Right ventricle myocardium superior (tissue), 1 donor: Measurements from ENCODE around the gene ADAM12. TPM values are rescaled to one million over a fixed set of nuclear protein-coding genes. Genes with fewer than 3 reads are reported as not detected.

ENCODE experiments used
- ATAC-seq: fragments of 200-7000 bp; cut with Tn5 transposase; one replicate; pipeline ENCODE4 v1.9.1; 2020; ENCODE audit warnings: mild to moderate bottlenecking; ENCODE audit not compliant: poor library complexity
- DNase-seq: peaks from one replicate; pipeline ENCODE4 v3.0.0-alpha.2; 2020
- intact Hi-C: fragments of 100-400 bp; cut with DNase I; formaldehyde crosslinking; loops from one replicate; pipeline ENCODE4 v1.11.2; 2022
- total RNA-seq: library from RNA; stranded (reverse); fragmentation: NEBNext Ultra II Directional; extraction: Animal tissue kit (Norgen Biotek cat#: 25700); gene quantifications from one replicate; pipeline ENCODE4 v1.2.1, GENCODE V29; 2021
- donor health status: DM: no; HTN: yes; CAD: no; lungs with severe emphysema.

ADAM12 gene
- total RNA-seq, 1 donor from 2014 or later, result 0.38 TPM

DNA sequence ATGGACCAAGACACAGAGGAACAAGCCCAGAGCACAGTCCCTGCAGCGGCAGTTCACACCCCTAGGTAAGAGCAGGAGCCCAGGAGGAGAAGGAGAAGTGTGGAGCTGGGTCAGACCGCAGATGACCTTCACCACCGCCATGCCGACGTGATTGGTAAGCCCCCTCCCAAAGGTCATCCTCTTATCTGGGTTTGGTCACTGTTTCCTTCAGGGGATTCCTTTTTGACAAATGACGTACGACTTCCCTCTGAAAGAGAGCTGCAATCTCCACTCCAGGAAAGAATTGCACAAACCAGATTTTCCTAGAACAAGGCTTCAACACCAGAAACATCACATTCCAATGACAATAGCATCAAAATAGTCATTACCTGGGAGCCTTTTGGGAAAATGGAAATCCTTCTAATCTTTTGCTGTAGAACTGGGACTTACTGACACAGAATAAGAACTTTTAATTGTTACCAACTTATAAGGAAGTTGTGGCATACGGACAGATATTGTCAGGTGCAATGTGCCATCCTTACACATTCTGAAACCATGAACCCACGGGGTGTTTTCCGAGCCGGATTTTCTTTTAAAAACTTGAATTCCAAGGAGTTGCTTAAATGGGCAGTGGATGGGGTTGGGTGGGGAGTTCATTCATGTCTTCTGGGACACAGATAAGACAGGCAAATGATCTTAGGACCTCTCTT is 20.8 kb upstream of the ADAM12 start:
- DNase-seq (no peak), ATAC-seq (no peak)
- intact Hi-C loops, result no loop called here

GRCh38 chr10:126407831-126408230 is 19.6 kb upstream of the ADAM12 start:
- ATAC-seq (no peak), DNase-seq (no peak)
- intact Hi-C loops, result no loop called here

DNA sequence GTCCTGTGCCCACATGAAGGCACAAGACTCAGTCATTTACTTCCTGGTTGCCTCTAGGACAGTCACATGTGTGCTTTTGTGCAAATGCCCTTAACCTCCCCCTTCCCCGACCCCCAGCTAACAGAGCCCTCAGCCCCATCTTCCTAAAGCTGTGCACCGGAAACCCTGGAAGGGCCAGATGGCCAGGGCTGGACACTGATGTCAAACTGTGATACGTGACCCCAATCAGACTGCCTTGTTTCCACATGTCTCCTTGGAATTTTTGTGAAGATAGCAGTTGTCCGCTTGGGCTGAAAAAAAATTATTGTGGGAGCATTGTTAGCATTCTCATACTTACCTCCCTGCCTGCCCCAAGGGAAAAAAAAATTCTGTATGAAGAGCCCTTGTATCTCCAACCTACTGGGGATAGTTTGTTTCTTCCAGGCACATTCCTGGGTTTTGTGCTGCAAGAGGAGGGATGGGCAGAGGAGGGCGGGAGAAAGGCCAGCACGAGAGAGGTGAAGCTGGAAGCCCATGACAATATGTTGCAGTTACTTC is 17.0 kb upstream of the ADAM12 start:
- ATAC-seq, result no peak
- intact Hi-C loops, result no loop called here

DNA sequence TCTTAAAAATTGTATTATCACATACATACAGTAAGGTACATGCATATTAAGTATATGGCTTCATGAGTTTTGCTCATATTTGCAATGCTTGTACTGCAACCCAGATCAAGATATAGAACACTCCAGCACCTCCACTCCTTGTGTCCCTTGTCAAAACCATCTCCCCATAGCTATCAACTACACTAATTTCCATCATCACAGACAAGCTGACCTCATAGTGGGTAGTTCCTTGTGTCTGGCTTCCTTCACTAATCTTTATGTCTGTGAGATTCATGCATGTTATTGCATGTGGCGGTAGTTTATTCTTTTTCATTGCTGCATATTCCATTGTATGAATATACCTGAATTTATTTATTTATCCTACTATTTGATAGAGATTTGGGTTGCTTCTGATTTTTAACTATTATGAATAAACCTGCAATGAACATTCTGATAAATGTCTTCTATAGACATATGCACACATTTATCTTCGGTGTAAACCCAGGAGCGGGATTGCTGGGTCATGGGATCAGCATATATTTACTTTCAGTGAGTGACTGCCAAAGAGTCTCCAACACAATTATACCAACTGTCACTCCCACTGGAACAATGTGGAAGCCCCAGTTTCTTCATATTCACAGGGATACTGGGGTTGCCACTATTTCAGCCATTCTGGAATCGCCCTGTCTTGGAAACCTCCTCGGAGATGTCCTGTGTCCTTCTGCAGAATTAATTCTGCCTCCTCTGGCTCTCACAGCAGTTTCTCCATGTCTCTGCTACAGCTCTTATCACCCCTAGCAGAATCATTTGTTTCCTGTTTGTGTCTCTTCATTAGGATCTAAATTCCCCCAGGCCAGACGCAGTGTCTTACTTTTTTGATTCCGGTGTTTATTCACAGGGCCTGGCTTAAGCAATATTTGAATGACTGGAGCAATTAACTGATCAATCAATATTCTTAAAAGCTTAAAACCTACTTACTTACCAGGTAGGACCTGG is 14.7 kb upstream of the ADAM12 start:
- intact Hi-C loops, result no loop called here
- ATAC-seq, result no peak
- DNase-seq, result no peak

More for the DNA sequence above, 17.0 kb upstream of the ADAM12 start:
- DNase-seq, result no peak

DNA sequence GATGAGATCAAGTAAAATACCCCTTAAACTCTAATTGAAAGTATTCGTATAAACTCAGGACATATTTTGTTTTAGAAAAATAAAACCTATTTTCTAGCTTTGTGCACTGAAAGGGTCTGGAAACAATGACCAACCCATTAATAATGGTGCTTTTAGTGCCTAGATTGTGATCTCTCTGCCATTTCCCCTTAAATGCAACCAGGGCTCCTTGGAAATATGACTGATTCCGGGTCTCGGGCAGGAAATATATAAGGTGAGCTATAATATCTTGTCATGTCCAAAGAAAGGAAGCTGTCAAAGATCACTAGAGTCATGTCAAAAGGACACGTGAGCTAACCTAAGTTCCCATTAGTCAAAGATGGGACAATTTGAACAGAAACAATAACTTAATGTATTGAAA is 12.4 kb upstream of the ADAM12 start:
- intact Hi-C loops, result no loop called here
- no peak for ATAC-seq
- DNase-seq, result no peak

GRCh38 chr10:126398924-126399323 is 10.6 kb upstream of the ADAM12 start:
- intact Hi-C loops, result no loop called here
- no peak for DNase-seq
- no peak for ATAC-seq

DNA sequence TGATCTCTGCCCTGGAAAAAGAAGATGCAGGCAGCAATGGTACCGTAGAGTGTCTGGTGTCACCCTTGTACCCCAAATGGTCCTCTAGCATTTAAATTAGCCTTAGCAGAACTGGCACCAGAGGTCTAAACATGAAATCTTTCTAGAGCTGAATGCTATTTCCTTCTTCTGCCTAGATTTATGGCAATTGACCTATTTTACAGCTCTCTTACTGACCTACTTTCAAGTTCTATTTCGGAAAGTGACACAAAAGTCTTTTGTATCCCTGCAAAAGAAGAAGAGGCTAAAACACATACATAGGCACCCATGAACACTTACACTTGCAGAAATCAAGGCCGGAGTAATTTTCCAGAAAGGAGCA is 10.1 kb upstream of the ADAM12 start:
- no peak for DNase-seq
- no peak for ATAC-seq
- intact Hi-C loops, result no loop called here

DNA sequence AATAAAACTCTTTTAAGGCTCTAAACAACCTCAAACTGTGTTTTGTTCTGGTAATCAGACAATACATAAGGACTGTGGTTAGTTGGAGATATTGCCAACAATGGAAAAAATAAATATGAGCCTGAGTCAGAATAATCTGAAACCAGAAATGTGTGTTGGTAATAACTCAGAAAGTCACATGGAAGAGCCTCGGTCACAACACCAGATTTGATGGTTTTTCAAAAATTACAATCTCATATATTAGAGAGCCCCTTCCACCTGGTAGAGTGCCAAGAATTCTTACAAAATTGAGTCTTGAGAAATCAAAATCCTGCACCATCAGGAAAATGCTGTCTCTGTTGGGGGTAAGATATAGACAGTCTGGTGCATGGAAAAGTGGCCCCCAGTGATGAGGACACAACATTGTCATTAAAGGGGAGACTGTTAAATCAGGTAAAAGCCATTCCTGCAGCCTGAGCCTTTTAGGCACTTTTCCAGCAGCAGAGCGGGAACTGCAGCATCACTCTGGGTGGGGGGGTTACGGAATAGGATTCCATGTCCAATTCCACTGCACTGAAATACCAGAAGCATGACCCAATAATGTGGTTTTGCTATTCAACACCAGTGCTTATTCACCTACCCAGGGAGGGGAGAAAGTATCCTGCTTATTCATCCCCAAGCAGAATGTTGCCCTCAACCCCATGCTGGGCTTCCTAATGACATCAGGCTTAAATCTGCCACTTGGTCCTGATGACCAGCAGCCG is 9.5 kb upstream of the ADAM12 start:
- DNase-seq, result no peak
- no peak for ATAC-seq
- intact Hi-C loops, result no loop called here

GRCh38 chr10:126397156-126397555 is 8.9 kb upstream of the ADAM12 start:
- intact Hi-C loops, result no loop called here
- ATAC-seq (no peak), DNase-seq (no peak)

DNA sequence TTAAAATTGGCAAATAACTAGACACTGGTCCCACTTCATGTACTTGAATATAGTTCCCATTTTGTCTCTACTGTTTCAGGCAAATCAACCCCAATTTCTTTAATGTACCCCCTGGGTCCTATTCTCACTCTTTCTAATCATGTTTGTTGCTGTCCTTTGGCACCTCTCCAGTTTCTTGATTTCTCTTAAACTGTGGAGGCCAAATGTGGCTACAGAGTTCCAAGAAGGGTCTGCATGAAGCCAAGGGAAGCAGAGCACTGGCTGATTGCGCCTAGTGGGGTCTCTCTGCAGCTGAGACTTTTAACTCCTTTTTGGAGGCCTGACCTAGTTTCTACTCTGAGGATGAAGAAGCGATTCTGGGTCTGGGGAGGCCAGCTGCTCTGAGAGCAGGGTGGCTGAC is 6.7 kb upstream of the ADAM12 start:
- ATAC-seq (no peak), DNase-seq (no peak)
- intact Hi-C loops, result no loop called here

- ATAC-seq (no peak), DNase-seq (no peak)
- intact Hi-C loops, result no loop called here
These were observed 4.8 kb upstream of the ADAM12 start for GRCh38 chr10:126393076-126393475.

- no peak for DNase-seq
- intact Hi-C loops, result no loop called here
- ATAC-seq, result no peak
These were observed 4.2 kb upstream of the ADAM12 start for GRCh38 chr10:126392469-126392868.

GRCh38 chr10:126392068-126392467 is 3.8 kb upstream of the ADAM12 start:
- intact Hi-C loops, result no loop called here
- no peak for DNase-seq
- no peak for ATAC-seq

DNA sequence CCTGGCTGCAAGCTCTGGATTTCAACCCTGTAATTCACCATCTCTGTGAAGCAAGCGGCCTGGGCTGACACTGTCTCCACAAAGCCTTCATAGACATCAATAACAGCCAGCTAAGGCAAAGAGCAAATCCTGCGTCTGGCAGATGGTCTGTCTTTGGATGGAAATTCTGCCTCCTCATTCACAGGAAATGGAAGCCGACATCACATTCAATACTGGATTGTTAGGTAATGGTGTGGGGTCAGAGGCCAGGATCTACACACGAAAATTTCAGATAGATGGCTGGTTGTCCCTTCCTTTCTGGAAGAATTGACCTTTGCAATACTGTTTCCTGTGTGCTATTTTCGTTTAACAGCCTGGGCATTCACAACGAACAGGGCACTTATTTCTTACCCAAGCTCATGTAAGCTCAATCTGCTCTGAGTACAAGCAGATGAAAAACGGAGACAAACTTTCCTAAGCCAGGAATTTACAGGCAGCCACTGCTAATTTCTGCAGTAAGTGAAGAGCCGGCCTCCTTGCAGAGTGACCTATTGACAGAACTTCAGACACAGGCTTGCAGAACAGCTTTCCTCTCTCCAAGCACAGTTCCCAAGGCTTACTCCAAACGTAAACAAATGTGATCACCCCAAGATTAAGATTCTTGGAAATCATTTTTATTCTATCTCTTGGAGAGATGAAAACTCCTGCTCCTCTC is 3.1 kb upstream of the ADAM12 start:
- no peak for ATAC-seq
- no peak for DNase-seq
- intact Hi-C loops, result no loop called here

- ATAC-seq (no peak), DNase-seq (no peak)
- intact Hi-C loops, result no loop called here
These were observed 2.0 kb upstream of the ADAM12 start for GRCh38 chr10:126390324-126390723.

DNA sequence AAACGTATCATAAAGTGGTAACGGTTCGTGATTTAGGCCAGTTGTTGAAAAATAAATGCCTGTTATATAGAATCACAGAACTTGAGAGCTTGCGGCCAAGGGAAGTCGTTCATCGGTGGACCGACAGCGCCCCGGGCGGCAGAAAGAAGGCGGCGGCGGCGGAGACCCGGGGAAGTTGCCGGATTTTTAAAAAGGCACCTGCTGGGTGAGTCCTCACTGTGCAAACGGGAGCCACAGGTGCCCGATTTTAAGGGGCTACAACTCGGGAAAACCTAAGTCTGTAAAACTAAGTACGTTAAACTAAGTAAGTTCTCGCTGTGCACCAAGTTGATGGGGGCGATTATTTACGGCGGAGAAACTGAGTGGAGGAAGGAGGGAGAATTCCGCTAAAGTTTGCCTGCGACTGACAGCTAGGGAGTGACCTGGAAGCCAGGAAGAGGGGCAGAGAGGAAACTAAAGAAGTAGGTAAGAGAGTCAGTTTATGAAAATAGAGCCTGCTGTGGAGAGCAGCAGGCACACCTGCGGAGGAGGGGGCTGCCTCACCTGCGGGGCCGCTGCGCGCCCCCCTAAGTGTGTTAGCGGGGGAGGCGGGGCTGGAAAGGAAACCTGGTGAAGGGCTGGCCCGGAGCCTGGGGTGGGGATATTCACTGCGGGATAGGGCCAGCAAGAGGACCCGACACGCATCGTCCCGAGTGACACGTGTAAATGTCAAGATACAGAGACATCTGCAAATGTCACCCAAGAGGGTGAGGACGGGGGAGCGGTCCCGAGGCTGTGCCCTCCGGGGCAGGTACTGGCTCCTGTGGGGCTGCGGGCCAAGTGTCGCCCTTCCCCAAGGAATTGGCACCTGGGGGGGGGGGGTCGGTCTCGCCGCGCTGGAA is 996 bp downstream of the ADAM12 start:
- DNase-seq, result peak; percentile 70
- intact Hi-C loops, result loop anchor here (5.0 kb wide), 1 partner anchor 405 kb away; no protein-coding TSS in a partner anchor
- ATAC-seq, result peak; percentile 65

DNA sequence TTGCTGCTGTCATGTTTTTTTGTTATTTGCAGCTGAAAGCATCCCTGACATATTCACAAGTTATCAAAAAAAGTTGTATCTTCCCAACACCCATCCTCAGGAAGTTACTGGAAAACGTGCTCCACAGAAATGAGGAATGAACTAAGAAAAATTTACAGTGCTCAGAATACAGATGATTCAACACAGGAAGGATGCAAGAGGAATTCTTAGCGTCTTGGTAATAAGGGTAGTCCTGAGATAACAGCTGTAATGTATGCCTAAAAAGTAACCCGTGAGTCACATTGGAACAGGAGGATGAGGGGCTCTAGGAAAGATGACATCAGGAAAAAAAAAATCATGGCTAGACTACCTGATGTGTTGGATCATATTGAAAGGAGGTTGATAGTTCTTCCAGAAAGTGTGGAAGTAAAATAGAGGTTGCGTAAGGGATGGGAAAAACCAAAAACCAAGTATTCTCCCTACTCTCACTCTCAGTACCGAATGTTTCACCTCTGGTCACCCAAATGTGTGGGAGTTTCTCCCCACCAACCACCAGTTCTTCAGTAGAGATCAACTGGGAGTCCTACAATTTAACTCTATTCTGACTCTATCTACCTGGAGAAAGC is 3.9 kb downstream of the ADAM12 start:
- DNase-seq, result no peak
- intact Hi-C loops, result no loop called here
- ATAC-seq, result no peak
